ENCODE results near the gene CCDC92. TPM values are rescaled to one million over a fixed set of nuclear protein-coding genes. Genes with fewer than 3 reads are reported as not detected.

Gene CCDC92
- total RNA-seq, 3 donors from 2014 or later, result 17.7 to 47.2 (median 25.6) TPM

DNA sequence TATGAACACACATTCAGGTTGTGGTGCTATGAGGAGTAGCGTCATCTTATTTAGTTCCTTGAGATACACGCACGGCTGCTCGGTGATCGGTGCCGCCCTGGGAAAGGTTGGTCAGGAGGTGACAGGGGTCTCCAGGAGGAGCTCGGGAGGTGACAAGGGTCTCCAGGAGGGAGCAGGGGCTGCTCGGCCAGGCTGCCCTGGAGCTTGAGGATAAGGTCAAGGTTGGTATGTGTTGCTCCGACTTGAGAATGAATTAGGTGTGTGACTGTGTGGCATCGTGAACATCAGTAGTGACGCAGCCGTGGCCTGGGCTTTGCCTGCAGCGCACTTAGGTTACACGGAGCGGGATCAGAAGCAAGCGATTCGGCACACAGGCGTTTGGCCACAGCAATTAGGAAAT, 36.2 kb downstream of the CCDC92 start:
- TF ChIP-seq, protein P1, sequence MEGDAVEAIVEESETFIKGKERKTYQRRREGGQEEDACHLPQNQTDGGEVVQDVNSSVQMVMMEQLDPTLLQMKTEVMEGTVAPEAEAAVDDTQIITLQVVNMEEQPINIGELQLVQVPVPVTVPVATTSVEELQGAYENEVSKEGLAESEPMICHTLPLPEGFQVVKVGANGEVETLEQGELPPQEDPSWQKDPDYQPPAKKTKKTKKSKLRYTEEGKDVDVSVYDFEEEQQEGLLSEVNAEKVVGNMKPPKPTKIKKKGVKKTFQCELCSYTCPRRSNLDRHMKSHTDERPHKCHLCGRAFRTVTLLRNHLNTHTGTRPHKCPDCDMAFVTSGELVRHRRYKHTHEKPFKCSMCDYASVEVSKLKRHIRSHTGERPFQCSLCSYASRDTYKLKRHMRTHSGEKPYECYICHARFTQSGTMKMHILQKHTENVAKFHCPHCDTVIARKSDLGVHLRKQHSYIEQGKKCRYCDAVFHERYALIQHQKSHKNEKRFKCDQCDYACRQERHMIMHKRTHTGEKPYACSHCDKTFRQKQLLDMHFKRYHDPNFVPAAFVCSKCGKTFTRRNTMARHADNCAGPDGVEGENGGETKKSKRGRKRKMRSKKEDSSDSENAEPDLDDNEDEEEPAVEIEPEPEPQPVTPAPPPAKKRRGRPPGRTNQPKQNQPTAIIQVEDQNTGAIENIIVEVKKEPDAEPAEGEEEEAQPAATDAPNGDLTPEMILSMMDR (IDR thresholded peaks at IDR 0.05), result no peak
- DNase-seq, result no peak
- no peaks in the 10 kb centered on the region for H3K36me3 ChIP-seq (ENCODE audit: low read depth)
- H3K4me3 ChIP-seq, result no peak overlapping the region
- no peaks in the 10 kb centered on the region for H3K9me3 ChIP-seq
- H3K4me1 ChIP-seq (ENCODE audit: low read depth), result no peaks in the 10 kb centered on the region
- no peak for ATAC-seq
- intact Hi-C loops (cut with DNase I, micrococcal nuclease), result no loop called here

DNA sequence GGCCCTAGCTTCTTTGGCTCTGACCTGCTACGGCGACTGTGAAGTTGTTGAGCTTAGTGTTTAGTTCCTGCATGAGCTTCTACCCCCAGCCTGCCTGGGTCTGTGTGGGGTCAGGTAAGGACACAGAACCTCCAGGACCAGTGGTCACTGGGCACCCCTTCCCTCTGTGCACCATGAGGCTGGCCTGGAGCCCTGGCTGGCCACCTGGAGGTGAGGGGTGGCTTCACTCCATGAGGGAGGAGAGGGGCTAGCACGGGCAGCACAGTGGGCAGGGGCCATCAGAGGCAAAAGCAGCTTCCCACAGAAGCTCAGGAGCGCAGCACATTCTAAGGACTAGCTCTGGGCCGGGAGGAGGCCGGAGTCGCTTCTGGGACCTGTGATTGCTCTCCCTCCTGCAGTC, 36.7 kb downstream of the CCDC92 start:
- Histone ChIP-seq H3K36me3 (ENCODE audit: low read depth) (no peaks in the 10 kb centered on the region), H3K9me3 (no peaks in the 10 kb centered on the region), H3K4me3 (no peak overlapping the region), H3K4me1 (ENCODE audit: low read depth) (no peaks in the 10 kb centered on the region)
- no peak for DNase-seq
- intact Hi-C loops (cut with DNase I, micrococcal nuclease), result no loop called here
- TF ChIP-seq, protein P1 (IDR thresholded peaks at IDR 0.05), result no peak
- no peak for ATAC-seq

- Histone ChIP-seq H3K4me3 (no peak overlapping the region), H3K9me3 (no peaks in the 10 kb centered on the region), H3K36me3 (ENCODE audit: low read depth) (no peaks in the 10 kb centered on the region), H3K4me1 (ENCODE audit: low read depth) (no peaks in the 10 kb centered on the region)
- TF ChIP-seq, protein P1 (IDR thresholded peaks at IDR 0.05), result no peak
- peak; percentile 13 for ATAC-seq
- DNase-seq, result no peak
- intact Hi-C loops (cut with DNase I, micrococcal nuclease), result no loop called here
Measured at GRCh38 chr12:123934829-123935228, 37.8 kb downstream of the CCDC92 start.

DNA sequence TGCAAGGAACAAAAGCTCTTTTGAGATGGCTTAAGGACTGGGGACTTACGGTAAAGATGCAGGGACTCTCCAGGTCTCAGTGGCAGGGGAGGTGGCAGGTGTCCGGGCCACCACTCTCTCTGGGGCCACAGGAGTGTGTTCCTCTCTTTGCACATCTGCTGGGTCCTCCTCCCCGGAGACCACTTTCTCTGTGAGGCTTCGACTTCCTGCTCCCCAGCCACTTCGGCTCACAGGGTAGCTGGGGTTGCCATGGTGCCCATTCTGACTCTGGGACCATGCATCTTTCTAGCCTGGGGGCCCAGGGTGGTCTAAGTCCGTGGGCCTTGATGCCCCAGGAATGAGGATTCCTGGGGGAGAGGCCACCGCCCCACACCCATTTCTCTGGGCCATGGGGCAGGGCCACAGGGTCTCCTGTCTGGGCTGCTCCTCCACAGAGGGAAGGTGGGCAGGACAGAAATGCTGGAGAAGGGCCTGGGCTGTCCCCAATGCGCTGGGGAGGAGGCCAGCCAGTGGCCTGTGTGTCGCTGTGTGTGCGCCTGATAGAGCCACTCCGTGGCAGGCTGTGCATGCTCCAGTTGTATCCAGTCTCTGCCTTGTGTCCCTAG, 38.5 kb downstream of the CCDC92 start:
- Histone ChIP-seq H3K9me3 (no peaks in the 10 kb centered on the region), H3K36me3 (ENCODE audit: low read depth) (no peaks in the 10 kb centered on the region), H3K4me1 (ENCODE audit: low read depth) (no peaks in the 10 kb centered on the region), H3K4me3 (no peak overlapping the region)
- intact Hi-C loops (cut with DNase I, micrococcal nuclease), result no loop called here
- DNase-seq (no peak), ATAC-seq (no peak)
- TF ChIP-seq, protein P1 (IDR thresholded peaks at IDR 0.05), result no peak

DNA sequence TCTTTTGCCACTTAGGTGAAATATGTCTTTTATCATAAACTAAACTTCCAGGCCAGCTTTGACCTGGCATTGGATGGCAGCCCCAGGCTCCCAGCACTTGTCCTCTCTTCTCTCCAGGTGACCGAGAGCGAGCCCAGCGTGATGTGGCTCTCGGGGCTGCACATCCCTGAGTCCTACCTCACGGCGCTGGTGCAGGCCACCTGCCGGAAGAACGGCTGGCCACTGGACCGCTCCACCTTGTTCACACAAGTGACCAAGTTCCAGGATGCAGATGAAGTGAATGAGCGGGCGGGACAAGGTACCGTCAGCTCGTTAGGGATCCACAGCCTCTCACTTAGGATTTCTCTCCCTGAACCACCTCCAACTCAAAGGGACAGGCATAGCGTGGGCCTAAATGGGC, 39.4 kb downstream of the CCDC92 start:
- Histone ChIP-seq H3K4me1 (ENCODE audit: low read depth) (no peaks in the 10 kb centered on the region), H3K4me3 (no peak overlapping the region), H3K9me3 (no peaks in the 10 kb centered on the region), H3K36me3 (ENCODE audit: low read depth) (no peaks in the 10 kb centered on the region)
- intact Hi-C loops (cut with DNase I, micrococcal nuclease), result no loop called here
- DNase-seq (no peak), ATAC-seq (no peak)
- TF ChIP-seq, protein P1 (IDR thresholded peaks at IDR 0.05), result no peak
